Measurements from ENCODE around the gene PLXNB1. TPM values are rescaled to one million over a fixed set of nuclear protein-coding genes. Genes with fewer than 3 reads are reported as not detected.

Gene PLXNB1
- total and polyA plus RNA-seq, 2 experiments from 2014 or later, result 49.0 to 144 TPM

DNA sequence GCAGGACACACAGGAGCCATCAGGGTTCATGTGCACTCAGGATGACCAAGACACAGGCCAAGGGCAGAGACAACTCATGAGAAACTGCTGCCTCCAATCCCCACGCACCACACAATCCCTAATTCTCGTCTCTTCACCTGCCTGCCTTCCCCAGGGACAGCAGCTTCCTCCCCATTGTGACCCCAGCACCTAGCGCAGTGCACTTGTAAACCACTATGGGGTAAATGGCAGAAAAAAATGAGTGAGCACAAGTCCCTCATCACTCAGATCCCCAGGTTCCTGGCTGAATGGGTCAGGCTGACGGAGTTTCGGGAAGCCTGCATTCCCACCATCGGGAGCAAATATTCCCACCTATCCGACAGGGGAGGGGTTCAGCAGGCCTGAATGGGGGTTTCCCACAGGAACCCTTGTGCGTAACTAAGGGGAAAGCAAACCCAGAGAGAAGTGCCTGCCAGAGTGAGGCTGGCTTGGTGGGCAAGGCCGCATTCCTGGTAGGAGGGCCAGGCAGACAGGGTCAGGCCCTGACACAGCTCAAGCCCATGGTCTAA is 18.8 kb downstream of the PLXNB1 start:
- Histone ChIP-seq H3K27me3 (ENCODE audit: insufficient read depth) (no peaks in the 10 kb centered on the region), H3K36me3 (ENCODE audit: insufficient read depth) (peaks cover 18% of the 10 kb centered on the region), H2AFZ (no peak overlapping the region), H3K79me2 (replicated peaks; ENCODE audit: insufficient read depth) (no peaks in the 10 kb centered on the region), H3K4me3 (no peak overlapping the region), H3F3A (replicated peaks; ENCODE audit: low read depth) (no peaks in the 10 kb centered on the region), H3K9me2 (ENCODE audit: insufficient read depth) (no peaks in the 10 kb centered on the region), H3K4me1 (ENCODE audit: insufficient read depth) (no peaks in the 10 kb centered on the region), H4K20me1 (replicated peaks; ENCODE audit: insufficient read depth) (no peaks in the 10 kb centered on the region; the same call in 1 of the 2 replicates), H3K27ac (ENCODE audit: low read depth) (no peak overlapping the region), H3K4me2 (no peak overlapping the region)
- Mint-ChIP-seq H3K27me3 (ENCODE audit: insufficient read depth, low read depth, poor library complexity) (peaks cover 25% of the 10 kb centered on the region), H3K4me3 (no peak overlapping the region), H3K9me3 (no peaks in the 10 kb centered on the region), H3K27ac (no peak overlapping the region), H3K36me3 (ENCODE audit: low read depth) (peaks cover 95% of the 10 kb centered on the region), H3K4me1 (no peaks in the 10 kb centered on the region)
- no peak for DNase-seq (ENCODE audit: low spot score)
- ATAC-seq, result no peak
- no peak for TF ChIP-seq EZH2 (IDR thresholded peaks at IDR 0.05; ENCODE audit: low read depth, unreplicated experiment)
- TF ChIP-seq CTCF (conservative IDR thresholded peaks at IDR 0.05; ENCODE audit: low read depth in 2 of 2), result no peak
- TF ChIP-seq ZNF114 (CRISPR knock-in tag; IDR thresholded peaks at IDR 0.05), result no peak
- TF ChIP-seq EZH2phosphoT487 (IDR thresholded peaks at IDR 0.05; ENCODE audit: unreplicated experiment), result no peak
- TF ChIP-seq, protein P1, sequence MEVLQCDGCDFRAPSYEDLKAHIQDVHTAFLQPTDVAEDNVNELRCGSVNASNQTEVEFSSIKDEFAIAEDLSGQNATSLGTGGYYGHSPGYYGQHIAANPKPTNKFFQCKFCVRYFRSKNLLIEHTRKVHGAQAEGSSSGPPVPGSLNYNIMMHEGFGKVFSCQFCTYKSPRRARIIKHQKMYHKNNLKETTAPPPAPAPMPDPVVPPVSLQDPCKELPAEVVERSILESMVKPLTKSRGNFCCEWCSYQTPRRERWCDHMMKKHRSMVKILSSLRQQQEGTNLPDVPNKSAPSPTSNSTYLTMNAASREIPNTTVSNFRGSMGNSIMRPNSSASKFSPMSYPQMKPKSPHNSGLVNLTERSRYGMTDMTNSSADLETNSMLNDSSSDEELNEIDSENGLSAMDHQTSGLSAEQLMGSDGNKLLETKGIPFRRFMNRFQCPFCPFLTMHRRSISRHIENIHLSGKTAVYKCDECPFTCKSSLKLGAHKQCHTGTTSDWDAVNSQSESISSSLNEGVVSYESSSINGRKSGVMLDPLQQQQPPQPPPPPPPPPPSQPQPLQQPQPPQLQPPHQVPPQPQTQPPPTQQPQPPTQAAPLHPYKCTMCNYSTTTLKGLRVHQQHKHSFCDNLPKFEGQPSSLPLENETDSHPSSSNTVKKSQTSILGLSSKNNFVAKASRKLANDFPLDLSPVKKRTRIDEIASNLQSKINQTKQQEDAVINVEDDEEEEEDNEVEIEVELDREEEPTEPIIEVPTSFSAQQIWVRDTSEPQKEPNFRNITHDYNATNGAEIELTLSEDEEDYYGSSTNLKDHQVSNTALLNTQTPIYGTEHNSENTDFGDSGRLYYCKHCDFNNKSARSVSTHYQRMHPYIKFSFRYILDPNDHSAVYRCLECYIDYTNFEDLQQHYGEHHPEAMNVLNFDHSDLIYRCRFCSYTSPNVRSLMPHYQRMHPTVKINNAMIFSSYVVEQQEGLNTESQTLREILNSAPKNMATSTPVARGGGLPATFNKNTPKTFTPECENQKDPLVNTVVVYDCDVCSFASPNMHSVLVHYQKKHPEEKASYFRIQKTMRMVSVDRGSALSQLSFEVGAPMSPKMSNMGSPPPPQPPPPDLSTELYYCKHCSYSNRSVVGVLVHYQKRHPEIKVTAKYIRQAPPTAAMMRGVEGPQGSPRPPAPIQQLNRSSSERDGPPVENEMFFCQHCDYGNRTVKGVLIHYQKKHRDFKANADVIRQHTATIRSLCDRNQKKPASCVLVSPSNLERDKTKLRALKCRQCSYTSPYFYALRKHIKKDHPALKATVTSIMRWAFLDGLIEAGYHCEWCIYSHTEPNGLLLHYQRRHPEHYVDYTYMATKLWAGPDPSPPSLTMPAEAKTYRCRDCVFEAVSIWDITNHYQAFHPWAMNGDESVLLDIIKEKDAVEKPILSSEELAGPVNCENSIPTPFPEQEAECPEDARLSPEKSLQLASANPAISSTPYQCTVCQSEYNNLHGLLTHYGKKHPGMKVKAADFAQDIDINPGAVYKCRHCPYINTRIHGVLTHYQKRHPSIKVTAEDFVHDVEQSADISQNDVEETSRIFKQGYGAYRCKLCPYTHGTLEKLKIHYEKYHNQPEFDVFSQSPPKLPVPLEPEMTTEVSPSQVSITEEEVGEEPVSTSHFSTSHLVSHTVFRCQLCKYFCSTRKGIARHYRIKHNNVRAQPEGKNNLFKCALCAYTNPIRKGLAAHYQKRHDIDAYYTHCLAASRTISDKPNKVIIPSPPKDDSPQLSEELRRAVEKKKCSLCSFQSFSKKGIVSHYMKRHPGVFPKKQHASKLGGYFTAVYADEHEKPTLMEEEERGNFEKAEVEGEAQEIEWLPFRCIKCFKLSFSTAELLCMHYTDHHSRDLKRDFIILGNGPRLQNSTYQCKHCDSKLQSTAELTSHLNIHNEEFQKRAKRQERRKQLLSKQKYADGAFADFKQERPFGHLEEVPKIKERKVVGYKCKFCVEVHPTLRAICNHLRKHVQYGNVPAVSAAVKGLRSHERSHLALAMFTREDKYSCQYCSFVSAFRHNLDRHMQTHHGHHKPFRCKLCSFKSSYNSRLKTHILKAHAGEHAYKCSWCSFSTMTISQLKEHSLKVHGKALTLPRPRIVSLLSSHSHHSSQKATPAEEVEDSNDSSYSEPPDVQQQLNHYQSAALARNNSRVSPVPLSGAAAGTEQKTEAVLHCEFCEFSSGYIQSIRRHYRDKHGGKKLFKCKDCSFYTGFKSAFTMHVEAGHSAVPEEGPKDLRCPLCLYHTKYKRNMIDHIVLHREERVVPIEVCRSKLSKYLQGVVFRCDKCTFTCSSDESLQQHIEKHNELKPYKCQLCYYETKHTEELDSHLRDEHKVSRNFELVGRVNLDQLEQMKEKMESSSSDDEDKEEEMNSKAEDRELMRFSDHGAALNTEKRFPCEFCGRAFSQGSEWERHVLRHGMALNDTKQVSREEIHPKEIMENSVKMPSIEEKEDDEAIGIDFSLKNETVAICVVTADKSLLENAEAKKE (CRISPR knock-in tag; IDR thresholded peaks at IDR 0.05), result no peak
- TF ChIP-seq CREB1 (CRISPR knock-in tag; IDR thresholded peaks at IDR 0.05; ENCODE audit: low read depth), result no peak
- TF ChIP-seq STAT1 (IDR thresholded peaks at IDR 0.05; ENCODE audit: unreplicated experiment), result no peak
- TF ChIP-seq ZNF331 (CRISPR knock-in tag; IDR thresholded peaks at IDR 0.05; ENCODE audit: low read depth), result no peak
- TF ChIP-seq POLR2AphosphoS5 (IDR thresholded peaks at IDR 0.05; ENCODE audit: low read depth), result no peak
- TF ChIP-seq REST (IDR thresholded peaks at IDR 0.05; ENCODE audit: unreplicated experiment), result no peak
- no peak for TF ChIP-seq JUNB (IDR thresholded peaks at IDR 0.05; ENCODE audit: unreplicated experiment)
- TF ChIP-seq NANOG (IDR thresholded peaks at IDR 0.05; ENCODE audit: borderline replicate concordance), result no peak

Data from GM23338 (cell line).